ENCODE results near the gene CYB5R3. TPM values are rescaled to one million over a fixed set of nuclear protein-coding genes. Genes with fewer than 3 reads are reported as not detected.

CYB5R3 gene
- total RNA-seq (100 to 1,000 TPM in 1 of 2 donors, 10 to 100 TPM in 1; 90.2 to 265 TPM), polyA plus RNA-seq (100 to 1,000 TPM; 122 to 190 TPM)
- long read RNA-seq, donor 1, transcript CYB5R3-201 (9 exons, 2,124 nt) = major isoform, 98 of 130 reads
- long read RNA-seq, donor 1, transcript CYB5R3-208 (6 exons, 3,938 nt) = minor isoform, 5 of 130 reads
- long read RNA-seq, donor 1, partial matches to known transcripts = 22 of 130 reads
- long read RNA-seq, donor 1, other reads (novel, unspliced or antisense) = 0 of 130 reads
- long read RNA-seq, donor 2, transcript CYB5R3-201 (9 exons, 2,124 nt) = major isoform, 22 of 30 reads
- long read RNA-seq, donor 2, partial matches to known transcripts = 6 of 30 reads
- long read RNA-seq, donor 2, other reads (novel, unspliced or antisense) = 0 of 30 reads
- long read RNA-seq, donor 3, transcript CYB5R3-201 (9 exons, 2,124 nt) = major isoform, 37 of 40 reads
- long read RNA-seq, donor 3, partial matches to known transcripts = 0 of 40 reads
- long read RNA-seq, donor 3, other reads (novel, unspliced or antisense) = 0 of 40 reads
- long read RNA-seq, donor 4, transcript CYB5R3-201 (9 exons, 2,124 nt) = major isoform, 26 of 30 reads
- long read RNA-seq, donor 4, partial matches to known transcripts = 0 of 30 reads
- long read RNA-seq, donor 4, other reads (novel, unspliced or antisense) = 0 of 30 reads
- long read RNA-seq, donor 5, transcript CYB5R3-201 (9 exons, 2,124 nt) = major isoform, 89 of 110 reads
- long read RNA-seq, donor 5, transcript CYB5R3-204 (8 exons, 1,849 nt) = minor isoform, 8 of 110 reads
- long read RNA-seq, donor 5, partial matches to known transcripts = 11 of 110 reads
- long read RNA-seq, donor 5, other reads (novel, unspliced or antisense) = 0 of 110 reads

DNA sequence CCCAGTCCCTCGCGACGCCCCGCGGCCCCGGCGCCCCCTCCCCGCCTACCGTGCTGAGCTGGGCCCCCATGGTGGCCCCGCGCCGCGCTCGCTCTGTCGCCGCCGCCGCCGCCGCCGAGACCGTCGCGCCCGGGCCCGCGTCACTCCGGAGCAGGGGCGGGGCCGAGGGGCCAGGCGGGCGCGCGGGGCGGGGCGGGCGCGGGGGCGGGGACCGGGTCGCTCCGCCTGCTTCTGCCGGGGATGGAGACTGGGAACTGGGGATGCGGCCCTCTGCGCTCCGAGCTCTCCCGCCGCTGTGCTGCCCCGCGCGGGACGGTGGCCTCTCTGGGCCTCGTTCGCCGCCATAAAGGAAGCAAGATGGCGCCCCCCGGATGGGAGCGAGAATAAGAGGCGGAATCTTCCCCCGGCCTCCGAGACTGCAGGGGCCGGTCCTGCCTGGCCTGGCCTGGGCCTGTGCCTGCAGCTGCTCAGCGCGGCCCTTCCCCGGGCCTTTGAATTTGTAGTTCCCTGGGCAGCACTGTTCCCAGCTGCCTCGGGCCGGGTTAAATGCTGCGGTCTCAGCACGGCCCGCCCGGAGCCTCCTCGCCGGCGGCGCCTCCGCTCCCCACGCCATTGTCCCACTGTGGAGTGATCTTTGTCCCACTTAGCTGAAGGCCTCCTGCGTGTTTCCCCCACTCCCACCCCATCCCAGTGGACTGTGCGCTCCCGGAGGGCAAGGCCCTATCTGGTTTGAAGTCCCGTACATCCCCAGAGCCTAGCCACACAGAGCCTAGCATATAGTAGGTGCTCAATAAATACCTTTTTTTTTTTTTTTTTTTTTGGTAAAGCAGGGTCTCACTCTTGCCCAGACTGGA, at the start of gene CYB5R3:
CYB5R3 (minus strand) TSS at position 147 of the 854 bp plus-strand sequence; CDS start at position 70, 77 bp downstream.
- Histone ChIP-seq H3K4me1 (ENCODE audit: control insufficient read depth in 5 of 5, insufficient read depth in 5 of 5, low read length in 5 of 5) (peaks cover 11 to 41% (median 19%) of the 10 kb centered on the region in 5 donors), H3K9me3 (ENCODE audit: control insufficient read depth in 4 of 4, insufficient read depth in 3 of 4, low read length in 3 of 4) (no peaks in the 10 kb centered on the region), H3K27ac (ENCODE audit: low read depth in 1 of 2, low read length in 1 of 2) (peak within 1 kb of the TSS; percentile 96), H3K4me3 (peak within 1 kb of the TSS; percentile 86), H3K36me3 (ENCODE audit: control insufficient read depth in 4 of 4, insufficient read depth in 4 of 4, low read length in 4 of 4) (no peaks in the 10 kb centered on the region), H3K9ac (ENCODE audit: insufficient read depth in 1 of 2, low read length in 2 of 2) (peak within 1 kb of the TSS; percentile 63 to 79), H3K27me3 (ENCODE audit: control insufficient read depth in 3 of 3, insufficient read depth in 3 of 3, low read length in 2 of 3) (no peaks in the 10 kb centered on the region)
- peak; percentile 87 to 91 (median 88) for DNase-seq
- ATAC-seq (ENCODE audit: insufficient read depth, low FRiP score) = peak; percentile 82
- TF ChIP-seq, protein P1, sequence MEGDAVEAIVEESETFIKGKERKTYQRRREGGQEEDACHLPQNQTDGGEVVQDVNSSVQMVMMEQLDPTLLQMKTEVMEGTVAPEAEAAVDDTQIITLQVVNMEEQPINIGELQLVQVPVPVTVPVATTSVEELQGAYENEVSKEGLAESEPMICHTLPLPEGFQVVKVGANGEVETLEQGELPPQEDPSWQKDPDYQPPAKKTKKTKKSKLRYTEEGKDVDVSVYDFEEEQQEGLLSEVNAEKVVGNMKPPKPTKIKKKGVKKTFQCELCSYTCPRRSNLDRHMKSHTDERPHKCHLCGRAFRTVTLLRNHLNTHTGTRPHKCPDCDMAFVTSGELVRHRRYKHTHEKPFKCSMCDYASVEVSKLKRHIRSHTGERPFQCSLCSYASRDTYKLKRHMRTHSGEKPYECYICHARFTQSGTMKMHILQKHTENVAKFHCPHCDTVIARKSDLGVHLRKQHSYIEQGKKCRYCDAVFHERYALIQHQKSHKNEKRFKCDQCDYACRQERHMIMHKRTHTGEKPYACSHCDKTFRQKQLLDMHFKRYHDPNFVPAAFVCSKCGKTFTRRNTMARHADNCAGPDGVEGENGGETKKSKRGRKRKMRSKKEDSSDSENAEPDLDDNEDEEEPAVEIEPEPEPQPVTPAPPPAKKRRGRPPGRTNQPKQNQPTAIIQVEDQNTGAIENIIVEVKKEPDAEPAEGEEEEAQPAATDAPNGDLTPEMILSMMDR (IDR thresholded peaks at IDR 0.05; ENCODE audit: control extremely low read depth, extremely low read depth) = no peak
- 9 to 24% methylated on average over 37 to 81 of the region's 81 CpGs for WGBS, 2 donors

DNA sequence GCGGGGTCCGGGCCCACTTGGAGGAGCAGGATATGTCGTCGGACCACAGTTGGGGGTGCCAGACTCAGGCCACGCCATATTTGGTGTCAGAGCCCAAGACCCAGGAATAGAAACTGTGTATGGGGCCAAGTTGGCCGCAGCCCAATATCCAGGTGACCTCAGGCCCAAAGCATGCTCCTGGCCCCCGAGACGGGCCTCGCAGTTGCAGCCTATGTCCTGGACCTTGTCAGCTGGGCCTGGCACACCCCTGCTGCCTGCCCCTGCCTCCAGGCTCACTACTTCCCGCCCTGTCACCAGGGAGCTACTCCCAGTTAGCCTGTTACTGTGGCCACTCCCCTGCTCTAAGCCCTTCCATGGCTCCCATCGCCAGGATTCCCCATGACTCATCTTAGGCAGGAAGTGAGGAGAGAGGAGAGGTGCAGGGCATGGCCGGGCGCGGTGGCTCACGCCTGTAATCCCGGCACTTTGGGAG, 48.4 kb upstream of the CYB5R3 start:
- peak in 2 of 3 donors; percentile 23 to 78 for DNase-seq

DNA sequence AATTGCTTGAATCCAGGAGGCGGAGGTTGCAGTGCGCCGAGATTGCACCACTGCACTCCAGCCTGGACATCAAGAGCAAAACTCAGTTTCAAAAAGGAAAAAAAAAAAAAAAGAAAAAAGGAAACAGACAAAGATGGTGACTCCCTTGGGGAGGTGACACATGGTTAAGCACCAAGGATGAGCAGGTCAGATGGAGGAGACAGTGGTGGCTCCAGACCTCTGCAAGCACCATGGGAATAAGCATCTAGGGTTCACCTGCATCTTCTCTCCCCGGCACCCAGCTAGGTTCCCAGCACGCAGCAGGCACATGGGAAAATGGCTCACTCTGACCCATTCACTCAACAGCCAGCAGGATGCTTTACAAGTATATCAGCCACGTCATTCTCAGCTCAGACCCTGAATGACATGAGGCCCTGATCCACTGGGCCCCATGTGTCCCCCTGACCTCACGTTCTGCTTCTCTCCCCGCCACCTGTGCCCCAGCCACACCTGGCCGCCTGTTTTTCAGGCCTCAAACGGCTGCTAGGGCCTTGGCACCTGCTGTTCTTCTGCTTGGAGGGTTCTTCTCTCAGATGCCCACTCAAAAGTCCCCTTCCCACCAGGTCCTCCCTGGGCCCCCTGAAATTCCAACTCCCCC, 47.3 kb upstream of the CYB5R3 start:
- Histone ChIP-seq H3K4me1 (ENCODE audit: control insufficient read depth in 5 of 5, insufficient read depth in 5 of 5, low read length in 5 of 5) (peaks cover 0 to 20% (median 0%) of the 10 kb centered on the region in 5 donors), H3K27me3 (ENCODE audit: control insufficient read depth in 3 of 3, insufficient read depth in 3 of 3, low read length in 2 of 3) (no peaks in the 10 kb centered on the region), H3K27ac (ENCODE audit: low read depth in 1 of 2, low read length in 1 of 2) (peak overlapping the region; percentile 20 to 88), H3K9me3 (ENCODE audit: control insufficient read depth in 4 of 4, insufficient read depth in 3 of 4, low read length in 3 of 4) (no peaks in the 10 kb centered on the region), H3K4me3 (no peak overlapping the region), H3K36me3 (ENCODE audit: control insufficient read depth in 4 of 4, insufficient read depth in 4 of 4, low read length in 4 of 4) (peaks cover 0 to 10% (median 4%) of the 10 kb centered on the region in 4 donors), H3K9ac (ENCODE audit: insufficient read depth in 1 of 2, low read length in 2 of 2) (no peak overlapping the region)
- 86 to 87% methylated on average over 10 of the region's 10 CpGs for WGBS, 2 donors
- TF ChIP-seq, protein P1 (IDR thresholded peaks at IDR 0.05; ENCODE audit: control extremely low read depth, extremely low read depth) = no peak
- ATAC-seq (ENCODE audit: insufficient read depth, low FRiP score) = no peak
- no peak for DNase-seq

More for the DNA sequence above, 48.4 kb upstream of the CYB5R3 start:
- H3K4me3 ChIP-seq = no peak overlapping the region
- H3K27ac ChIP-seq (ENCODE audit: low read depth in 1 of 2, low read length in 1 of 2) = peak overlapping the region; percentile 44 to 96
- no peaks in the 10 kb centered on the region for H3K9me3 ChIP-seq (ENCODE audit: control insufficient read depth in 4 of 4, insufficient read depth in 3 of 4, low read length in 3 of 4)
- peaks cover 0 to 25% (median 0%) of the 10 kb centered on the region in 5 donors for H3K4me1 ChIP-seq (ENCODE audit: control insufficient read depth in 5 of 5, insufficient read depth in 5 of 5, low read length in 5 of 5)
- H3K27me3 ChIP-seq (ENCODE audit: control insufficient read depth in 3 of 3, insufficient read depth in 3 of 3, low read length in 2 of 3) = no peaks in the 10 kb centered on the region
- WGBS, 2 donors = 59 to 74% methylated on average over 16 of the region's 16 CpGs
- peaks cover 0 to 10% (median 4%) of the 10 kb centered on the region in 4 donors for H3K36me3 ChIP-seq (ENCODE audit: control insufficient read depth in 4 of 4, insufficient read depth in 4 of 4, low read length in 4 of 4)
- ATAC-seq (ENCODE audit: insufficient read depth, low FRiP score) = peak; percentile 35
- H3K9ac ChIP-seq (ENCODE audit: insufficient read depth in 1 of 2, low read length in 2 of 2) = no peak overlapping the region
- TF ChIP-seq, protein P1 (IDR thresholded peaks at IDR 0.05; ENCODE audit: control extremely low read depth, extremely low read depth) = no peak
